HCT116 (cell line): Measurements from ENCODE around the gene PC. TPM values are rescaled to one million over a fixed set of nuclear protein-coding genes. Genes with fewer than 3 reads are reported as not detected.

Experiments
- ATAC-seq: fragments of 200-7000 bp; cut with Tn5 transposase; 2 replicates; pipeline ENCODE4 v1.9.1; 2020; ENCODE audit warnings: mild to moderate bottlenecking, moderate library complexity
- BruUV-seq: library from RNA; stranded (reverse); fragments of 400-500 nt; replicated peaks from 2 replicates; lab custom pipeline; 2021; lab: Mats Ljungman, UMichigan
- CTCF ChIA-PET: fragments of 300-600 bp; sonication (Branson Sonifier 250); formaldehyde crosslinking; loops from one replicate; lab custom pipeline; 2021; ENCODE audit warnings: antibody characterized with exemption; lab: Charles Lee
- POLR2A ChIA-PET: fragments of 300-600, 350-600 bp; sonication (Branson Sonifier 250); formaldehyde crosslinking; loops from one replicate; lab custom pipeline; 2021; ENCODE audit warnings: antibody characterized with exemption; lab: Charles Lee
- RAD21 ChIA-PET, 2 experiments: fragments of 300-600 bp; sonication (Branson Sonifier 250); formaldehyde crosslinking; loops; one replicate each; lab custom pipeline; 2023; ENCODE audit warnings: low total read pairs in 2 of 2; ENCODE audit not compliant: uncharacterized antibody in 2 of 2, unreplicated experiment in 2 of 2, low non-redundant PET in 1 of 2; lab: Charles Lee
- DNase-seq: peaks from one replicate; pipeline ENCODE4 v3.0.0-alpha.2; 2010; ENCODE audit warnings: low read depth, low spot score
- H2AFZ ChIP-seq: fragments of 200-600 bp; shearing (Covaris generic), sonication (generic); 2 replicates; pipeline ENCODE4 v1.6.1; 2017; ENCODE audit warnings: low read depth, mixed run types, mixed read lengths, antibody characterized with exemption, low read length; ENCODE audit not compliant: poor library complexity, severe bottlenecking
- H3K27ac ChIP-seq: 2 replicates; pipeline ENCODE4 v1.5.1; 2012; ENCODE audit warnings: low read depth, low read length
- H3K27me3 ChIP-seq: fragments of 200-600 bp; sonication (generic); 2 replicates; pipeline ENCODE4 v1.6.1; 2016; ENCODE audit warnings: mixed run types, low read length, mixed read lengths; ENCODE audit not compliant: insufficient read depth
- H3K36me3 ChIP-seq, 2 experiments: fragments of 200-500 bp in 1 of 2; fragments of 200-600 bp in 1 of 2; sonication (Bioruptor generic) in 1 of 2; sonication (generic) in 1 of 2; 2 replicates each; pipeline versions ENCODE4 v1.5.1 to v1.6.1; 2014 to 2016; ENCODE audit warnings: low read length in 2 of 2, inconsistent platforms in 1 of 2, mixed read lengths in 1 of 2, mixed run types in 1 of 2; ENCODE audit not compliant: insufficient read depth in 2 of 2, control insufficient read depth in 1 of 2
- H3K4me1 ChIP-seq, 2 experiments: fragments of 200-600 bp in 1 of 2; sonication (generic) in 1 of 2; 2 replicates each; pipeline versions ENCODE4 v1.5.1 to v1.6.1; 2012 to 2017; ENCODE audit warnings: low read length in 2 of 2, inconsistent platforms in 1 of 2, mild to moderate bottlenecking in 1 of 2, mixed read lengths in 1 of 2, mixed run types in 1 of 2, moderate library complexity in 1 of 2; ENCODE audit not compliant: insufficient read depth in 2 of 2, control insufficient read depth in 1 of 2
- H3K4me2 ChIP-seq: fragments of 200-600 bp; sonication (generic); 2 replicates; pipeline ENCODE4 v1.6.1; 2017; ENCODE audit warnings: mixed run types, low read length, mixed read lengths
- H3K4me3 ChIP-seq, 2 experiments: fragments of 200-600 bp in 1 of 2; sonication (generic) in 1 of 2; replicated peaks in 1 of 2; 2 replicates each; pipeline ENCODE4 v1.5.1; 2011 to 2016; ENCODE audit warnings: low read length in 2 of 2, control low read depth in 1 of 2, low read depth in 1 of 2, mild to moderate bottlenecking in 1 of 2, mixed read lengths in 1 of 2, mixed run types in 1 of 2
- H3K79me2 ChIP-seq: fragments of 200-600 bp; sonication (generic); 2 replicates; pipeline ENCODE4 v1.6.1; 2017; ENCODE audit warnings: mild to moderate bottlenecking, mixed run types, low read length, moderate library complexity, mixed read lengths; ENCODE audit not compliant: insufficient read depth
- H3K9ac ChIP-seq: fragments of 200-600 bp; sonication (generic); 2 replicates; pipeline ENCODE4 v1.6.1; 2016; ENCODE audit warnings: low read length, mixed read lengths
- H3K9me2 ChIP-seq: fragments of 200-600 bp; sonication (generic), shearing (Covaris generic); 2 replicates; pipeline ENCODE4 v1.6.1; 2017; ENCODE audit warnings: mixed run types, mild to moderate bottlenecking, moderate library complexity; ENCODE audit not compliant: insufficient read depth
- H3K9me3 ChIP-seq, 2 experiments: fragments of 200-500 bp in 1 of 2; fragments of 200-600 bp in 1 of 2; sonication (Bioruptor generic) in 1 of 2; sonication (generic) in 1 of 2; 2 replicates each; pipeline ENCODE4 v1.6.1; 2014 to 2017; ENCODE audit warnings: low read length in 2 of 2, mixed read lengths in 2 of 2, inconsistent platforms in 1 of 2, low read depth in 1 of 2, mild to moderate bottlenecking in 1 of 2, mixed run types in 1 of 2, moderate library complexity in 1 of 2; ENCODE audit not compliant: control insufficient read depth in 1 of 2, insufficient read depth in 1 of 2
- H4K20me1 ChIP-seq: fragments of 200-600 bp; sonication (generic), shearing (Covaris generic); 2 replicates; pipeline ENCODE4 v1.6.1; 2017; ENCODE audit warnings: mixed run types, mild to moderate bottlenecking, moderate library complexity; ENCODE audit not compliant: insufficient read depth
- CBX3 ChIP-seq: IDR thresholded peaks from 2 replicates; pipeline ENCODE4 v1.6.1; 2012; ENCODE audit warnings: low read depth
- ELF1 ChIP-seq: IDR thresholded peaks from 2 replicates; pipeline ENCODE4 v1.6.1; 2012; ENCODE audit warnings: low read depth, borderline replicate concordance
- POLR2A ChIP-seq: IDR thresholded peaks from 2 replicates; pipeline ENCODE4 v1.7.0; 2011; ENCODE audit warnings: borderline replicate concordance; ENCODE audit not compliant: insufficient read depth, insufficient read length; ENCODE audit errors: extremely low read depth
- POLR2AphosphoS5 ChIP-seq: IDR thresholded peaks from 2 replicates; pipeline ENCODE4 v1.6.1; 2011; ENCODE audit warnings: mild to moderate bottlenecking, low read depth, low read length, moderate library complexity
- SIN3A ChIP-seq: IDR thresholded peaks from 2 replicates; pipeline ENCODE4 v1.6.1; 2012; ENCODE audit warnings: low read depth
- SRF ChIP-seq: IDR thresholded peaks from 2 replicates; pipeline ENCODE4 v1.6.1; 2012; ENCODE audit warnings: low read depth
- ZBTB33 ChIP-seq: IDR thresholded peaks from 2 replicates; pipeline ENCODE4 v1.6.1; 2011; ENCODE audit warnings: mild to moderate bottlenecking, low read length, moderate library complexity; ENCODE audit not compliant: insufficient replicate concordance; ENCODE audit errors: extremely low read depth
- ZFX ChIP-seq: fragments of 450-650 bp; IDR thresholded peaks from 2 replicates; pipeline ENCODE4 v1.6.1; 2017
- intact Hi-C: fragments of 100-400 bp; cut with micrococcal nuclease; formaldehyde crosslinking; loops from 2 replicates; pipeline ENCODE4 v1.10.0; 2022
- total RNA-seq: library from RNA; stranded (reverse); gene quantifications from one replicate; pipeline ENCODE4 v1.2.1, GENCODE V29; 2021; ENCODE audit not compliant: unreplicated experiment
- TF ChIP-seq, protein P1 (sequence below): IDR thresholded peaks from 2 replicates; pipeline ENCODE4 v1.6.1; 2012

Gene PC
- total RNA-seq, 1 experiment from 2014 or later, result 24.1 TPM

DNA sequence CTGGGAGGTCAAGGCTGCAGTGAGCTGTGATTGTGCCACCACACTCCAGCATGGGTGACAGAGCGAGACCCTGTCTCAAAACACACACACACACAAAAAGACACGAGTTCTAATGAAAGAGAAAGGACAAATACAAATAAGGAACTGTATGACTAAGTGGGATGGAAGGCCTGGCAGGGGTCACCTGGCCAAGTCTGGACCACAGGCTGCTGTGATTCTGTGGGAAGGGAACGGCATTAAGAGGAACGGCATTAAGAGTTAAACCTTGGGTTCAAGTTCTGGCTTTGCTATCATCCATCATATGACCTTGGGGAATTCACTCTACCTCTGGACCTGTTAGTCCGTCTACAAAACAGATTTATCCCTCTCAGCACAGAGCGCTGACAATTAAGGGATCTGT lies 53.6 kb downstream of the PC start:
- peak overlapping the region; percentile 80 for H3K4me2 ChIP-seq
- peak overlapping the region; percentile 53 for H3K27ac ChIP-seq
- no TSS peak for BruUV-seq
- peak overlapping the region; percentile 48; the same call in 1 of the 2 replicates for H3K9ac ChIP-seq
- H3K9me2 ChIP-seq, result no peaks in the 10 kb centered on the region
- H3K27me3 ChIP-seq, result no peaks in the 10 kb centered on the region
- TF ChIP-seq SIN3A (no peak), ELF1 (no peak), ZBTB33 (no peak), CBX3 (peak; percentile 23; the same call in 1 of the 2 replicates), POLR2AphosphoS5 (no peak), POLR2A (no peak), SRF (no peak), ZFX (no peak)
- TF ChIP-seq, protein P1, sequence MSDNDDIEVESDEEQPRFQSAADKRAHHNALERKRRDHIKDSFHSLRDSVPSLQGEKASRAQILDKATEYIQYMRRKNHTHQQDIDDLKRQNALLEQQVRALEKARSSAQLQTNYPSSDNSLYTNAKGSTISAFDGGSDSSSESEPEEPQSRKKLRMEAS, result no peak
- intact Hi-C loops, result no loop called here
- POLR2A ChIA-PET, result interaction anchor here (1.2 kb wide), 1 partner anchor 19 kb away, joined by 3 read pairs; no protein-coding TSS in a partner anchor
- no peaks in the 10 kb centered on the region for H3K9me3 ChIP-seq
- no peaks in the 10 kb centered on the region for H3K79me2 ChIP-seq
- H3K36me3 ChIP-seq, result no peaks in the 10 kb centered on the region
- peaks cover 38 to 63% of the 10 kb centered on the region in 2 experiments for H3K4me1 ChIP-seq
- peak overlapping the region in 1 of 2 experiments; percentile 42; a peak in 2 of 4 replicates for H3K4me3 ChIP-seq
- DNase-seq (no peak), ATAC-seq (0 out of 2 replicates have a peak, but pooled peaks have one; percentile 13)
- CTCF ChIA-PET, result no interaction called here
- RAD21 ChIA-PET, result no interaction called here
- no peaks in the 10 kb centered on the region for H4K20me1 ChIP-seq
- H2AFZ ChIP-seq, result no peak overlapping the region
